CD14-positive monocyte (primary cell): Measurements from ENCODE around the gene CD3E. TPM values are rescaled to one million over a fixed set of nuclear protein-coding genes. Genes with fewer than 3 reads are reported as not detected.

Experiments
- DNase-seq, 3 donors: peaks; one replicate each; pipeline ENCODE4 v3.0.0-alpha.2; 2011 to 2022
- H2AFZ ChIP-seq: 2 replicates; pipeline ENCODE4 v1.6.0; 2012; ENCODE audit warnings: mild to moderate bottlenecking, low read depth, low read length, inconsistent platforms; ENCODE audit not compliant: insufficient read depth, poor library complexity, severe bottlenecking
- H3K27ac ChIP-seq, 2 donors: 1 replicate in 1 of 2; 2 replicates in 1 of 2; pipeline ENCODE4 v1.5.1; 2012 to 2013; ENCODE audit warnings: low read length in 2 of 2, control low read depth in 1 of 2, inconsistent platforms in 1 of 2, low read depth in 1 of 2, mild to moderate bottlenecking in 1 of 2
- H3K27me3 ChIP-seq, 2 donors: one replicate each; pipeline versions ENCODE4 v1.6.0 to v1.6.1; 2011 to 2013; ENCODE audit warnings: low read length in 2 of 2; ENCODE audit not compliant: control insufficient read depth in 2 of 2, insufficient read depth in 2 of 2
- H3K36me3 ChIP-seq, 2 donors: replicated peaks in 1 of 2; 1 replicate in 1 of 2; 2 replicates in 1 of 2; pipeline versions ENCODE4 v1.5.1 to v1.6.1; 2012 to 2013; ENCODE audit warnings: low read length in 2 of 2, control low read depth in 1 of 2, inconsistent platforms in 1 of 2, mild to moderate bottlenecking in 1 of 2; ENCODE audit not compliant: insufficient read depth in 2 of 2, control insufficient read depth in 1 of 2
- H3K4me1 ChIP-seq, 2 donors: 1 replicate in 1 of 2; 2 replicates in 1 of 2; pipeline versions ENCODE4 v1.5.1 to v1.6.1; 2012 to 2013; ENCODE audit warnings: low read length in 2 of 2, control low read depth in 1 of 2, inconsistent platforms in 1 of 2, mild to moderate bottlenecking in 1 of 2, moderate library complexity in 1 of 2; ENCODE audit not compliant: insufficient read depth in 2 of 2, control insufficient read depth in 1 of 2
- H3K4me2 ChIP-seq: replicated peaks from 2 replicates; pipeline ENCODE3; 2012; ENCODE audit warnings: low read length, moderate library complexity, mild to moderate bottlenecking; ENCODE audit not compliant: poor library complexity, severe bottlenecking; ENCODE audit errors: extremely low read depth
- H3K4me3 ChIP-seq, 3 experiments: fragments of 200-600 bp in 1 of 3; sonication (generic) in 1 of 3; replicated peaks in 1 of 3; 1 replicate in 2 of 3; 2 replicates in 1 of 3; pipeline ENCODE4 v1.5.1; 2011 to 2013; ENCODE audit warnings: low read length in 3 of 3, mild to moderate bottlenecking in 3 of 3, control low read depth in 2 of 3, low read depth in 2 of 3, inconsistent platforms in 1 of 3, moderate library complexity in 1 of 3
- H3K79me2 ChIP-seq: 2 replicates; pipeline ENCODE4 v1.6.0; 2012; ENCODE audit warnings: mild to moderate bottlenecking, control low read depth, inconsistent platforms, low read length, moderate library complexity; ENCODE audit not compliant: insufficient read depth
- H3K9ac ChIP-seq: 2 replicates; pipeline ENCODE4 v1.6.0; 2017; ENCODE audit warnings: low read length, mild to moderate bottlenecking; ENCODE audit not compliant: insufficient read depth, poor library complexity, severe bottlenecking
- H3K9me3 ChIP-seq, 2 donors: replicated peaks in 1 of 2; 1 replicate in 1 of 2; 2 replicates in 1 of 2; pipeline versions ENCODE4 v1.5.1 to v1.6.1; 2012 to 2013; ENCODE audit warnings: low read length in 2 of 2, control low read depth in 1 of 2; ENCODE audit not compliant: control insufficient read depth in 1 of 2, insufficient read depth in 1 of 2
- H4K20me1 ChIP-seq: 2 replicates; pipeline ENCODE4 v1.6.0; 2012; ENCODE audit warnings: mild to moderate bottlenecking, low read length, control low read depth, moderate library complexity; ENCODE audit not compliant: insufficient read depth
- H3K27ac Mint-ChIP-seq, 7 donors: one replicate each; pipeline ENCODE4 v1.8.0; 2020; ENCODE audit warnings: mild to moderate bottlenecking in 7 of 7, mixed read lengths in 7 of 7, moderate library complexity in 6 of 7, inconsistent platforms in 2 of 7
- H3K27me3 Mint-ChIP-seq, 3 donors: one replicate each; pipeline ENCODE4 v1.8.0; 2021 to 2022; ENCODE audit warnings: low read depth in 3 of 3, mild to moderate bottlenecking in 3 of 3, mixed read lengths in 3 of 3, moderate library complexity in 3 of 3, inconsistent platforms in 1 of 3
- H3K36me3 Mint-ChIP-seq, 2 donors: one replicate each; pipeline ENCODE4 v1.8.0; 2020; ENCODE audit warnings: mixed read lengths in 2 of 2, inconsistent platforms in 1 of 2, mild to moderate bottlenecking in 1 of 2
- H3K4me1 Mint-ChIP-seq: one replicate; pipeline ENCODE4 v1.8.0; 2020; ENCODE audit warnings: mild to moderate bottlenecking, mixed read lengths
- H3K4me3 Mint-ChIP-seq, 2 donors: one replicate each; pipeline ENCODE4 v1.8.0; 2020; ENCODE audit warnings: mild to moderate bottlenecking in 2 of 2, mixed read lengths in 2 of 2, moderate library complexity in 1 of 2
- H3K9me3 Mint-ChIP-seq, 7 donors: one replicate each; pipeline ENCODE4 v1.8.0; 2020 to 2022; ENCODE audit warnings: mixed read lengths in 7 of 7, mild to moderate bottlenecking in 6 of 7, moderate library complexity in 6 of 7, inconsistent platforms in 2 of 7
- CTCF ChIP-seq: fragments of 200-600 bp; IDR thresholded peaks from one replicate; pipeline ENCODE4 v1.8.0; 2022; ENCODE audit warnings: antibody characterized with exemption, mild to moderate bottlenecking
- WGBS: methylation state at CpG from one replicate; pipeline ENCODE4 v1.1.5; 2013; ENCODE audit warnings: missing lambda C conversion rate; ENCODE audit not compliant: insufficient coverage; 5-methylcytosine and 5-hydroxymethylcytosine counted together
- intact Hi-C, 2 donors: fragments of 100-400 bp; cut with micrococcal nuclease; formaldehyde crosslinking; loops; one replicate each; pipeline versions ENCODE4 v1.15.0 to v1.15.1; 2023
- polyA plus RNA-seq, 3 donors: library from polyadenylated mRNA; depleted of rRNA in 1 of 3; unstranded in 2 of 3; stranded (reverse) in 1 of 3; fragments of 300-500 nt in 2 of 3; fragments of >200 nt in 1 of 3; fragmentation: Illumina TruSeq in 2 of 3; gene quantifications; 1 replicate in 2 of 3; 2 replicates in 1 of 3; pipeline ENCODE4 v1.2.3, GENCODE V29; 2012 to 2021

Gene CD3E
- polyA plus RNA-seq, 3 donors = 0.12 to 1.6 (median 1.5) TPM

- Histone ChIP-seq H3K9me3 (no peaks in the 10 kb centered on the region), H3K79me2 (no peaks in the 10 kb centered on the region), H3K27me3 (no peaks in the 10 kb centered on the region), H3K27ac (no peak overlapping the region), H2AFZ (no peak overlapping the region), H3K36me3 (no peaks in the 10 kb centered on the region), H3K9ac (no peak overlapping the region), H3K4me1 (peaks cover 14 to 20% of the 10 kb centered on the region in 2 donors), H3K4me2 (no peak overlapping the region), H3K4me3 (no peak overlapping the region), H4K20me1 (no peaks in the 10 kb centered on the region)
- no peaks in the 10 kb centered on the region for H3K36me3 Mint-ChIP-seq
- intact Hi-C loops = no loop called here
- H3K4me3 Mint-ChIP-seq = no peak overlapping the region
- no peak for TF ChIP-seq CTCF
- H3K27ac Mint-ChIP-seq = no peak overlapping the region
- H3K27me3 Mint-ChIP-seq = peaks cover 0 to 4% (median 2%) of the 10 kb centered on the region in 3 donors
- DNase-seq = no peak
- H3K4me1 Mint-ChIP-seq = peaks cover 18% of the 10 kb centered on the region
- no peaks in the 10 kb centered on the region for H3K9me3 Mint-ChIP-seq
- 67% methylated on average over 3 of the region's 5 CpGs for WGBS
Measured at GRCh38 chr11:118295199-118295598, 9.3 kb upstream of the CD3E start.

GRCh38 chr11:118295815-118296454 is 8.6 kb upstream of the CD3E start:
- H3K4me3 Mint-ChIP-seq = no peak overlapping the region
- intact Hi-C loops = no loop called here
- no peak overlapping the region for H2AFZ ChIP-seq

More at GRCh38 chr11:118295815-118296454, 8.6 kb upstream of the CD3E start:
- Histone ChIP-seq H3K9me3 (no peaks in the 10 kb centered on the region), H3K79me2 (no peaks in the 10 kb centered on the region), H3K27ac (no peak overlapping the region), H3K4me1 (peaks cover 12 to 13% of the 10 kb centered on the region in 2 donors), H3K27me3 (no peaks in the 10 kb centered on the region), H3K36me3 (no peaks in the 10 kb centered on the region), H3K4me3 (no peak overlapping the region), H3K4me2 (no peak overlapping the region), H3K9ac (no peak overlapping the region), H4K20me1 (no peaks in the 10 kb centered on the region)
- no peaks in the 10 kb centered on the region for H3K9me3 Mint-ChIP-seq
- H3K4me1 Mint-ChIP-seq = peaks cover 15% of the 10 kb centered on the region
- H3K27ac Mint-ChIP-seq = peak overlapping the region in 2 of 7 donors; percentile 3 to 47
- H3K27me3 Mint-ChIP-seq = peaks cover 0 to 4% (median 2%) of the 10 kb centered on the region in 3 donors
- peak; percentile 29 to 53 (median 32) for DNase-seq
- H3K36me3 Mint-ChIP-seq = no peaks in the 10 kb centered on the region
- peak; percentile 66 for TF ChIP-seq CTCF
- 100% methylated on average over 1 of the region's 3 CpGs for WGBS
